DOHH2 (cell line): Measurements from ENCODE around the gene C16orf92.
"Not testable (repeated sequence)": the region's sequence is repeated elsewhere in the genome, so short reads cannot be mapped to it uniquely, and the experiment has no call there.

Experiments used
- H3F3A ChIP-seq: fragments of 200-600 bp; sonication (generic), shearing (Covaris generic); 2 replicates; pipeline ENCODE4 v1.6.0; 2016; ENCODE audit warnings: antibody characterized with exemption, mild to moderate bottlenecking; ENCODE audit not compliant: control insufficient read depth, insufficient read depth
- H3K27ac ChIP-seq: fragments of 200-600 bp; sonication (generic); 2 replicates; pipeline ENCODE4 v1.5.1; 2014; ENCODE audit warnings: low read depth, mild to moderate bottlenecking, low read length, moderate library complexity
- H3K27me3 ChIP-seq: fragments of 200-600 bp; sonication (generic); 2 replicates; pipeline ENCODE4 v1.6.1; 2014; ENCODE audit warnings: mild to moderate bottlenecking, low read length, mixed read lengths; ENCODE audit not compliant: control insufficient read depth
- H3K36me3 ChIP-seq: fragments of 200-600 bp; sonication (generic); 2 replicates; pipeline ENCODE4 v1.6.1; 2014; ENCODE audit warnings: mild to moderate bottlenecking, low read length, moderate library complexity, mixed read lengths; ENCODE audit not compliant: control insufficient read depth
- H3K4me1 ChIP-seq: fragments of 200-600 bp; sonication (generic); 2 replicates; pipeline ENCODE4 v1.6.1; 2014; ENCODE audit warnings: mild to moderate bottlenecking, low read length, mixed read lengths; ENCODE audit not compliant: control insufficient read depth
- H3K4me2 ChIP-seq: fragments of 200-600 bp; sonication (generic); 2 replicates; pipeline ENCODE4 v1.6.0; 2014; ENCODE audit warnings: mild to moderate bottlenecking, low read length, moderate library complexity
- H3K4me3 ChIP-seq: fragments of 200-600 bp; sonication (generic); 2 replicates; pipeline ENCODE4 v1.5.1; 2014; ENCODE audit warnings: mild to moderate bottlenecking, low read length, mixed read lengths
- H3K79me2 ChIP-seq: fragments of 200-600 bp; sonication (generic); 2 replicates; pipeline ENCODE4 v1.6.1; 2014; ENCODE audit warnings: mild to moderate bottlenecking, low read length, mixed read lengths; ENCODE audit not compliant: control insufficient read depth
- H3K9me2 ChIP-seq: fragments of 200-600 bp; sonication (generic); replicated peaks from 2 replicates; pipeline ENCODE4 v1.6.1; 2014; ENCODE audit warnings: mild to moderate bottlenecking, low read length, mixed read lengths; ENCODE audit not compliant: control insufficient read depth
- H3K9me3 ChIP-seq: fragments of 200-600 bp; sonication (generic); 2 replicates; pipeline ENCODE4 v1.6.1; 2014; ENCODE audit warnings: antibody characterized with exemption, low read length, mixed read lengths; ENCODE audit not compliant: control insufficient read depth, insufficient read depth
- H4K20me1 ChIP-seq: fragments of 200-600 bp; sonication (generic); 2 replicates; pipeline ENCODE4 v1.6.0; 2014; ENCODE audit warnings: low read depth, mild to moderate bottlenecking, antibody characterized with exemption, low read length, moderate library complexity; ENCODE audit not compliant: control insufficient read depth, insufficient read depth
- CTCF ChIP-seq: fragments of 200-600 bp; sonication (generic); IDR thresholded peaks from one replicate; pipeline ENCODE4 v1.5.1; 2014; ENCODE audit warnings: antibody characterized with exemption, mild to moderate bottlenecking, low read depth, low read length; ENCODE audit not compliant: poor library complexity, severe bottlenecking
- EZH2phosphoT487 ChIP-seq: fragments of 200-600 bp; sonication (generic); IDR thresholded peaks from 2 replicates; pipeline ENCODE4 v1.6.1; 2017; ENCODE audit warnings: borderline replicate concordance, mild to moderate bottlenecking, antibody characterized with exemption, low read length, moderate library complexity, mixed read lengths

The C16orf92 gene

GRCh38 chr16:30009990-30010843 lies 12.8 kb upstream of the C16orf92 start:
- TF ChIP-seq EZH2phosphoT487 (no peak), CTCF (no peak)
- H3K4me2 ChIP-seq, result peak overlapping the region; percentile 76
- H3K27me3 ChIP-seq, result peaks cover 31% of the 10 kb centered on the region
- no peaks in the 10 kb centered on the region for H3K9me3 ChIP-seq
- H3K4me3 ChIP-seq, result peak overlapping the region; percentile 71
- peaks cover 26% of the 10 kb centered on the region for H3K4me1 ChIP-seq
- H3F3A ChIP-seq, result no peaks in the 10 kb centered on the region
- H3K9me2 ChIP-seq, result no peaks in the 10 kb centered on the region
- peaks cover 8% of the 10 kb centered on the region for H3K36me3 ChIP-seq
- H4K20me1 ChIP-seq, result no peaks in the 10 kb centered on the region
- H3K27ac ChIP-seq, result no peak overlapping the region
- no peaks in the 10 kb centered on the region for H3K79me2 ChIP-seq

DNA sequence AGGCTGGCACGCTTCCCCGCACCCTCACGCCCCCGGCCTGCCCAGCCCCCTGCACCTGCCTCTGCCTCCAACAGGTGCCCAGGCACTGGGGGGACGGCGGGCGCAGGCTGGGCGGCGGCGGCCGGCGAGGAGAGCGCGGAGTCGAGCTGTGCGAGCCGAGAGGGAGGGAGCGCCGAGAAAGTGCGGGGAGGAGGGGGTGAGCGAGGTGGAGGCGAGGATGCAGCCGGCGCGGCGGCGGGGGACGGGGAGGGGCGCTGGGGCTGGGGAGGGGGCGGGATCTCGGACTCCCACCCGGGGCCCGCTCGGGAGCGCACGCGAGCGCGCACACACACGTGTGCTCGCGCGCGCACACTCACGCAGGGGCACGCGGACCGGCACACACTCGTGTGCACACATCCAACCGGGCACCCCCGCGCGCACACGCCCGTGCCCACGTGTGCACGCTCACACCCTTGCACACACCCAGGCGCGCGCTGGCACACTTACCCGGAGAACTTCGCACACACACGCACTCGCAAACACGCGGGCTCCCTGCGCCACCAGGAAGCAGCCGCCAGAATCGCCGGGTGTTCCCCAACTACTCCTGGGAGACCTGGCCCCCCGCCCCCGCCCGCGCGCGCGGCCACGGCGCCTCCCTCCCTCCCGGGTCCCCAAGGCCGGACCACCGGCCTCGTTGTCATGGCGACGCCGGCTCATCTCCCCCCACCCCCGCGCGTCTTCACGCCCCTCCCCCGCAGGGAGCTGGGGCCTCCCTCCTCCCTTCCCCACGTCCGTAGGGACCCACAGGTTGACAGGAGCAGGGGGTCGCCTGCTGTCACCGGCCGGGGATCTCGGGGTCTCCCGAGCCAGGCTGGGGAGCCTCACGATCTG lies 11.9 kb upstream of the C16orf92 start, which contains the start of gene DOC2A:
Gene DOC2A (minus strand): TSS at position 184 of the 870 bp plus-strand sequence. CDS start 805 bp downstream, outside the sequence.
- H3K27me3 ChIP-seq, result peaks cover 31% of the 10 kb centered on the region
- peaks cover under 1% of the 10 kb centered on the region for H3K36me3 ChIP-seq
- no peaks in the 10 kb centered on the region for H3K9me2 ChIP-seq
- H3K4me2 ChIP-seq, result peak within 1 kb of the TSS; percentile 76
- peaks cover 26% of the 10 kb centered on the region for H3K4me1 ChIP-seq
- no peaks in the 10 kb centered on the region for H3K79me2 ChIP-seq
- H3F3A ChIP-seq, result no peaks in the 10 kb centered on the region
- TF ChIP-seq EZH2phosphoT487 (0 out of 2 replicates have a peak, but pooled peaks have one; percentile 25), CTCF (no peak)
- H3K4me3 ChIP-seq, result peak within 1 kb of the TSS; percentile 71
- no peak within 1 kb of the TSS for H3K27ac ChIP-seq
- H3K9me3 ChIP-seq, result no peaks in the 10 kb centered on the region
- no peaks in the 10 kb centered on the region for H4K20me1 ChIP-seq

GRCh38 chr16:30011714-30012504 lies 11.1 kb upstream of the C16orf92 start:
- Histone ChIP-seq H3K4me3 (peak overlapping the region; percentile 71), H3K27ac (no peak overlapping the region), H3K27me3 (peaks cover 31% of the 10 kb centered on the region), H3K36me3 (no peaks in the 10 kb centered on the region), H4K20me1 (no peaks in the 10 kb centered on the region), H3K9me3 (no peaks in the 10 kb centered on the region), H3F3A (no peaks in the 10 kb centered on the region), H3K9me2 (no peaks in the 10 kb centered on the region), H3K79me2 (no peaks in the 10 kb centered on the region), H3K4me1 (peaks cover 26% of the 10 kb centered on the region), H3K4me2 (peak overlapping the region; percentile 76)
- TF ChIP-seq EZH2phosphoT487 (no peak), CTCF (no peak)

- not testable (repeated sequence) for H3K4me2 ChIP-seq
- peaks cover 26% of the 10 kb centered on the region for H3K4me1 ChIP-seq
Measured at GRCh38 chr16:30012598-30012997, 10.4 kb upstream of the C16orf92 start.

GRCh38 chr16:30015450-30015849 lies 7.5 kb upstream of the C16orf92 start:
- H3K4me3 ChIP-seq, H3K27ac ChIP-seq, H3K36me3 ChIP-seq, H4K20me1 ChIP-seq, H3K9me2 ChIP-seq, H3F3A ChIP-seq, H3K9me3 ChIP-seq, H3K4me2 ChIP-seq, H3K79me2 ChIP-seq: not testable (repeated sequence)
- Histone ChIP-seq H3K4me1 (peaks cover 22% of the 10 kb centered on the region), H3K27me3 (peaks cover 20% of the 10 kb centered on the region)

More at GRCh38 chr16:30012598-30012997, 10.4 kb upstream of the C16orf92 start:
- not testable (repeated sequence) for H3K4me3 ChIP-seq, H3K36me3 ChIP-seq, H3K9me2 ChIP-seq, H3K27ac ChIP-seq, H3K9me3 ChIP-seq, H3F3A ChIP-seq, H3K79me2 ChIP-seq, H4K20me1 ChIP-seq
- peaks cover 31% of the 10 kb centered on the region for H3K27me3 ChIP-seq
